Lung microvascular endothelial cell (primary cell): ENCODE data around the gene GPAT3. TPM values are rescaled to one million over a fixed set of nuclear protein-coding genes. Genes with fewer than 3 reads are reported as not detected.
A peak's percentile ranks its signal among the peaks of the same experiment; 100 is the strongest.

Source experiments
- DNase-seq, 2 donors: peaks; one replicate each; pipeline versions ENCODE4 v3.0.0 to v3.0.0-alpha.2; 2010; ENCODE audit warnings: low read depth in 2 of 2
- total RNA-seq: library from RNA; depleted of rRNA; stranded (reverse); fragments of >200 nt; gene quantifications from 2 replicates; pipeline ENCODE4 v1.2.1, GENCODE V29; 2014

GPAT3 gene
- total RNA-seq, 1 donor from 2014 or later: 23.4 TPM

DNA sequence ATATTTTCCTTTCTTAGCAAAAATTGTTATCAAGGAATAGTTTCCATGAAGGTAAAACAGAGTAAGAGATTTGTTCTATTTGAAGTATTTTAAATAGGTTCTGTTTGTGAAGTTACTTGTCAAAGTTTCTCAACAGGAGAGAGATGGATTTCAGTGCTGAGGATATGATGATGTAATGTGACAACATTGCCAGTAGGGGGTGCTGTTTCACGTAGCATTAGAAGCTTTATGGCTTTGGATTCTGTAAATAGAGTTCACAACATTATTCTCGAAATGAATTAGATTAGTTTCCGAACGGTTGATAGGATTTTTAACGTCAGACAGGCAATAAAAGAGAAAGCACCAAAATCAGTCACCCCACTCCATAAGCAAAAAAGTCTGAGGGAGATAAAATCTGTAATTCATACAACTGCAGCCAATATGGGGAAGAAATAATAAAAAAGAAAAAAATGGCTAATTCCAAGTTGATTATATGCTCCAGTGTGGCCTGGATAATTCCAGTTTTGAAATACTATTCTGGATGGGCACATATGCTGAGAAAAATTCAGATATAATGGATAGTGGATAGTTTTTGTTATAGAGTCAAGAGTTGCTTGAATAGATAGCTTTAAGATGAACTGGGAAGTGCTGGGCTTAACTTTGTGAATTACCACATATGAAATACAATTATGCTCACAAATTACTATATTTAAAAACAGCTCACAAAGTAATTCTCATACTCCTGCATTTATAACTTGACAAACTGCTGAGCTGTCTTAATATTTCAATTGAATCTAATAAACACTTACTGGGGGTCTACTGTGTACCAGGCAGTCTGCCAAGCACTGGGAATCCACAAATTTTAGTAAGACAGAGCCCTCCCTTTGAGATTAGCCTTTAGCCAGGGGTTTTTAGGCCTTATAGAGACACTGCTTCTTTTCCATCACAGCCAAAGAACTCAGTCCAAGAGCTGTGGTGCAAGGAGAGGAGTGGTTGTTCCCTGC lies 109.1 kb downstream of the GPAT3 start:
- DNase-seq: peak; percentile 69 to 79

DNA sequence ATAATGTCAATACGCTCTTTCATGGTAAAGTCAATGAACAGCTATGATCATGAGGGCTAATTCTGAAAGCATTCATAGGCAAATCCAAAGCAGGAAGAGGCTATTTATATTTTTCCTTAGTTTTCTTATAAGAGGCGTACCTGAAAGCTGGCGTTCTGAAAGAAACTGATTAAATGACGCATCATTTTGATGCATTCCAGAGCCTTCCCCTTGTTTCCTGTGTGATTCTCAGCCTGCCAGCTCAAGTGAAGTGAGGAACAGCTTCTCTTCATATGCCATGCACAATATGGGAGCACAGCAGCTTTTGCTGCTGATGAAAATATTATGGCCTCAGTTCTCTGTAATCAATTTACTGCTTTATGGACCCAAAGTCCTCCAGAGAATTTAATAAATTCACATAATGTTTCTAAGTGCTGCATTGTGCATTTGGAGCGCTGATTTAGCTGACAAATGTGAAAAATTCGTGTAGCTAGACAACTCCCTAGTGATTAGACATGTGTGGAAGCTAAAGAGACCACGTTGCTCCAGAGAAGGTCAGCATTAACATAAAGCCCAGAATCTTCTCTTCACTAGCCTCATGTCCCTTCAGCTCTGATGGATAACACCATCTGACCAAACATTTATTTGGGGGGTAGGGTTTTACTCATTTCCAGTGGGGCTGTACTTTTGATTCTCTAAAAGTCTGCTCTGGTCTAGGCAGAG lies 110.8 kb downstream of the GPAT3 start:
- DNase-seq: peak in 1 of 2 donors; percentile 14

- DNase-seq: no peak
Observed at GRCh38 chr4:83651846-83652245, 115.9 kb downstream of the GPAT3 start.

Other genes starting within 250 kb of the GPAT3 start
- 4.4 and 7.3 TPM in 2 replicates for gene HPSE, start 201.3 kb upstream of the GPAT3 start, total RNA-seq
- 10.7 and 17.7 TPM in 2 replicates for gene HELQ, start 80.3 kb upstream of the GPAT3 start, total RNA-seq
- gene MRPS18C, start 80.0 kb upstream of the GPAT3 start, total RNA-seq: 15.7 and 19.6 TPM in 2 replicates
- gene ABRAXAS1, start 51.0 kb upstream of the GPAT3 start, total RNA-seq: 17.2 and 20.2 TPM in 2 replicates